Heart left ventricle (tissue), 13 donors: ENCODE data around the gene DND1.

ENCODE experiments used
- CTCF ChIP-seq, 12 donors: fragments of 200-600 bp; sonication (generic) in 4 of 12; IDR thresholded peaks; one replicate each; pipeline versions ENCODE4 v1.5.0 to v1.8.0; 2018 to 2022; ENCODE audit warnings: antibody characterized with exemption in 12 of 12, mild to moderate bottlenecking in 5 of 12
- POLR2A ChIP-seq, 2 donors: fragments of 450-650 bp; IDR thresholded peaks; one replicate each; pipeline ENCODE4 v1.6.1; 2017; ENCODE audit warnings: antibody characterized with exemption in 2 of 2, mild to moderate bottlenecking in 2 of 2, moderate library complexity in 2 of 2
- donor health status: ischemic (EF 13 %, LVEDD 7.1; RV severe dilation, severe dysfunction).
- donor health status: DM: no; HTN: yes; CAD: no.
- donor health status: DM: no; HTN: no; CAD: no.
- donor health status: ischemic (EF 25% LVEDD 6.9; RV normal size, moderate dysfunction).
- donor health status: ischemic (EF 25% LVEDD 5.7; RV mildly dilated, moderate dysfunction).
- donor health status: ischemic (EF 35%, LVEDD 5.7; RV mildly dilated, moderate dysfunction).
- donor health status: nonischemic (EF 11% LVEDD 7.7; RV severe dilation, severe dysfunction).
- donor health status: DM: yes; HTN: yes; CAD: no.
- donor health status: PGD.
- donor health status: ischemic (EF 29% LVEDD 5.4; RV normal size, mild dysfunction).
- donor health status: nonischemic (EF 23%, LVEDD 6.1; RV moderate dilation, normal function).

- peak in 1 of 2 donors; percentile 55 for TF ChIP-seq POLR2A (IDR thresholded peaks at IDR 0.05)
- TF ChIP-seq CTCF (IDR thresholded peaks at IDR 0.05), result peak in 3 of 12 donors; percentile 15 to 21 (median 20)
Measured at GRCh38 chr5:140690941-140691924, 17.9 kb upstream of the DND1 start, which contains the start of the genes HARS1 and HARS2.
